Inferior parietal cortex (tissue), 1 donor: Measurements from ENCODE around the gene SULT4A1.

ENCODE experiments used
- DNase-seq: peaks from one replicate; pipeline ENCODE4 v3.0.0-alpha.2; 2016; ENCODE audit errors: extremely low spot score

The SULT4A1 gene

DNA sequence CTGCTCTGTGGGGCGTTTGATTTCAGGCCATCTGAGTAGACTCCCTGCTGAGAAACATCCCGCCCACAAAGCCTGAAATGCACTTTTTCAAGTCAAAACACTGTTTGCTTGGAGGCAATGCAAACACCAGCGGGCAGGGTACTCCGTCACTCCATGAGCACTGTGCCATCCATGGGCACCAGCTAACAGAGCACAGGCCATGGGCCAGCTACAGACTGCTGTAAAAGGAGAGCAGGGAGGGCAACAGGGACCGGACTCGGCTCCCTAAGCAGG lies 33.7 kb downstream of the SULT4A1 start:
- DNase-seq: no peak

DNA sequence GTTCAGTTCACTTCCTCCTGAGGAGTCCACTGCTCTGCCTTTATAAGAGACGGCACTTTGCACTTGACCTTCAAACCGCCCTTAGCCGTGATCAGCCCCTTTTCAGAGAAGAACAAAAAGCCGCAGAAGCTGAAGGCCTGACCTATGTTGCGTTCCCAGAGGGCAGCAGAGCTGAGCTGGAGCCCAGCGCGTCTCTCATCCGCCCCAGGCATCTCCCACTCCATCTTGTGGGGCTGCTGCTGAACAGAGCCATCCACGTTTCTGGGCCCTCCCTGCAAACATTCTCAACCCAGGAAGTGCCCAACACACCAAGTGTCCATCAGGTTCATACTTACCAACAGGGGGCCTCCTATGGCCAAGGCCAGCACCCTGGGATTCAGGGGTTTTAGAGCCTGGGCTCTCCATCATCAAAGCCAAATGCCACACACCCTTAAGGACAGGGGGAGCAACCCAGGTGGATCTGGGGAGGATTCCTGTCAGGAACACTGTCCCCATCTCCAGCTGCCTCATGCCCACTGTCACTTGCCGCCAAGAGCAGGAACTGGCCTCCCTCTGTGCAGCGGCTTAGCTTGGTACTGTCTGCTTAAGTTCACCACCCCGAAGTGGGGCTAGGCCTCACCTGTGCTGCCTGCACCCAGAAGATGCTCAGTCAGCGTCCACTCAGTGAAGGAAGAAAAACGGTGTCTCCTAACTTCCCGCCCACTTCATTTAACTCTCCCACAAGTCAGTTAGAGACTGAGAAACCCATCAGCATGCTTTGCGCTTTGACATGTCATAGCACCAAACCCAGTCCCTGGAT lies 34.2 kb downstream of the SULT4A1 start:
- DNase-seq: no peak

DNA sequence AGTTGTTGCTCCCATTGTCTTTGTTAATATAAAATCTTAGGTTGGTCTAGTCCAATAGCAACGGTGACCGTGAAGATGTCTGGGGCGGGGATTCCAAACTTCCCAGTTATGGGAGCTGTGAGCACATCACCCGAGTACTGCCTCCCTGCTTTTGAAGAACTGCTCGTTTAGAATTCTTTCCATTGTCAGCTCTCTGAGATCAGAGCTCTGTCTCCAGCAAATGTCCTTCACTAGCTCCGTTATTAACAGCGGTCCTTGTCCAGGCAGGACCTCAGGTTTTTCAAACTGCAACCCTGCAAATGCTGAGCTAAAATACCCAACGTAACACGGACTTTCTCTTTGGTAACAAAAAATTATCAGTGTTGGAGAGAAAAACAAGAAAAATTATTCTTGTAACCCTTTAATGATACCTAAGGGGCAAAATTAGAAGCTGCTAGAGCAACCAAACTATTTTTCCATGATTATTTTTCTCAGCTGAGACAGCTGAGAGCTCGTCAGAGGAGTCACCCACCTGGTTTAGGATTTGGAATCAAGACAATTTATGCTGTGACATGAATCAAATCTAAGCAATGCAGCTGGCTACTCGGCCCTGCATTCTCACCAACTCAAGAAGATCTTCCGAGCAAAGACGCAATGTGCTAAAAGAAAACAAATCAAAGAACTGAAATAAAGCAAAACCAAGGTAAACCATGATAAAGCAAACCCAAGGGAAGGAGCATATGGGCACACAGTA lies 35.1 kb downstream of the SULT4A1 start:
- DNase-seq: no peak

DNA sequence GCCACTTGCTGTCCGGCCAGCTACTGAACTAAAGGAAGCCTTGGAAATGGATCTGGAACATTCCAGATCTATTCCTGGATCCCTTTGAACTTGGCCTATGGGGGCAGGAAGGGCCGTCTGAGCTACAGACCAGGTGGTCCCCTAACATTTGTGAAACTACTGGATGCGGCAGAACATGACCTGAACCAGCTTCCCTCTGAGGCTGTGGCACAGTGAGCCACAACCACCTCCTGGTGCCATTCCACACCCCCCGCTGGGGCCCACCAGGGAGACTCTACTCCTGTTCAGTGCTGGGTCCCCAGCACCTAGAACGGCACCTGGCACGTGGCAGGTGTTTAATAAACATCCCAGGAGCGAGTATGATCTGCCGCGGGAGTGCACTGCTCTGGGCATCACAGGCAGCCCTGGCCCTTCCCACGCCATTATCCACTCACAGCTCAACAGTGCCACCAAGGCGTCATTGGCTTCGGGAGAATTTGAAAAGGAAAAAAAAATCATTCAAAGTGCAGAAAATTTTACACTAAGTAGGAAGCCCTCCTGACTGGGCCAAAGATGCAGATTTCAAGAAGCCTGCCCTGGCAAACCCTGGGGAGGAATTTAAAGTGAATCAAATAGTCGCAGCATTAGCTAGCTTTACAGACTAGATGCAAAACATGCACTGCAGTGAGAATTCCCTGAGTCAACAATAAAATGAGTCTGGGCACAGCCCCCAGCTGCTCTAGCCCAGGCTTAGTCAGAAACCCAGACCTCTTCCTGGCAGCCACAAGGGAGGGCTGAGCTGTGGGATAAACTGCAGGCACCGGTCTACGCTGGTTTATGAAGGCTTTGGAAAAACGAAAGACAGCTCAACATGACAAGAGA lies 35.9 kb downstream of the SULT4A1 start:
- DNase-seq: no peak

DNA sequence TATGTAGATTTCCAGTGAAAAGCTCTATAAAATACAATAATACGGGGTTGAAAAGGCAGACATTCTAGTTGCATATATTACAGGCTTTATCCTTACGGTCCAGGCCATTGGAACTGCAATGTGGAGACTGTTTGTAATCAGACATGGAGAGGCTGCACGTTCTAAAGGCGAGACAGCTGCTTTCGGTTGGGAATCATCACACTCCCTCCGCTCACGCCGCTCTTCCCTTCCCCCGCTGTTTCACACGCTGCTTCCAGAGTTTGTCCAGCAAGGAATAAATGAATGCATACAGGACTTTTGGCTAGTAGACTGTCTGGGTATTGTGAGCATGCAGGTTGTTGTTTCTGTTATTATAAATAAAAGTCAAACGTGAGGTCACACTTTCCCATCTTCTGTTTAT lies 36.7 kb downstream of the SULT4A1 start:
- DNase-seq: no peak

DNA sequence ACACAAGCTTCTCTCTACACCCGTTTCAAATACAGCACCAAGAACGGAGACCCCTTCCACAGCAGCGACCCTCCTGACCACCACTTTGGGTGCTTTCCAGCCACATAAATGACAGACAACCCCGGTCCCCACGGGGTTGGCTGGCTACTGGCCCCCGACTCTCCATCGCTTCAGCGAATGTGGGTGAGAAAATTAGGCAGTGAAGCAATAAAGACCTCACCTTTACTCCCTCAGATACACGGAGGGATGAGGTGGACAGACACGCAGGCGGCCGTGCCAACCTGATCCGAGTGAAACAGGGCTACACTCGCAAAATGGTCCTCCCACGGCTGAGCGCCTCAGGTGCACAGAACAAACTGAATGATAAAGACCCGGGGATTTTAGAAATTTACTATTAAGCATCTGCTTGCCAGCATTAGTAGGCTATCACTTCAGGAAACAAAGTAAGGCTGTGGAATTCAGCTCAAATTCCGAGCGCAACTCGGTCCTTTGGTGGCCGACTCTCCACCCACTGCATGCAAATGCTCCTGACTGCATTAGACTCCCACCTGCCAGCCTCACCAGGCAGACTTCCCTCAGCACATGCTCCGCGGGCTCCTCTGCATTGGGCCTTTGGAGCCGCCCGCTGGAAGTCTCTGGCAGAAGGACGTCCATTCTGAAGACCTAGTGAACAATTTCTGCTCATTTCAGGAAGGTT lies 37.4 kb downstream of the SULT4A1 start:
- no peak for DNase-seq

DNA sequence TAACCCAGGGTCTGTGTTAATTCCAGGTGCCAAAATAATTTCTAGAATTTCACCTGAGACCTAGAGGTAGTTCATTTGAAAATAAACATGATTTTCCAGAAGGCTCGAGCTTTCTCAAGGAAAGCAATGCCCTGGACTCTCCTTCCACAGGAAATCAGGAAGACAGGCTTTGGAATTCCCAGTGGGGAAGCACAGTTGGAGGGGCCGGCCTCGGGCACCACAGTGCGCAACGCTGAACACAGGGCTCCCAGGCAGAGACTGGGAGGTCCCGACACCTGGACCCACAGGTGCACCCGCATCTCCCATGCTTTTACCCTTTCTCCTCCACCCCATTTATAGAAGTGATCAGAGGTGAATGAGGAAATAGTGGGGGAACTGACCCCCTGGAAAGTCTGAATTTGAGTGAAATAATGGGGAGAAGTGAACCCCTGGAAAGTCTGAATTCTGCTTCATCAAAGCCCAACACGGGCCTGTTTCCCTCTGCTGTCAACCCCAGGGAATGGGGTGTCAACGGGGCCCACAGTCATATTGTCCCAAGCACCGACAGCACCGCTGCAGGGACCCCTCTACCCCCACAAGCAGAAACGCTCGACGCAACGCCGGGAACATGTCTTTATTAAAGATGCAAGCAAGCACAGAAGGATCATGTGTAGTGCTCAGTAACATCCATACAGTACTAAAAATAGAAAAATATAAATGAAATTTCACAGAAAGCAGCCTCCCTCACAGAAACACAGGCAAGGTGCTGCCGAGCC lies 38.2 kb downstream of the SULT4A1 start:
- DNase-seq: no peak

DNA sequence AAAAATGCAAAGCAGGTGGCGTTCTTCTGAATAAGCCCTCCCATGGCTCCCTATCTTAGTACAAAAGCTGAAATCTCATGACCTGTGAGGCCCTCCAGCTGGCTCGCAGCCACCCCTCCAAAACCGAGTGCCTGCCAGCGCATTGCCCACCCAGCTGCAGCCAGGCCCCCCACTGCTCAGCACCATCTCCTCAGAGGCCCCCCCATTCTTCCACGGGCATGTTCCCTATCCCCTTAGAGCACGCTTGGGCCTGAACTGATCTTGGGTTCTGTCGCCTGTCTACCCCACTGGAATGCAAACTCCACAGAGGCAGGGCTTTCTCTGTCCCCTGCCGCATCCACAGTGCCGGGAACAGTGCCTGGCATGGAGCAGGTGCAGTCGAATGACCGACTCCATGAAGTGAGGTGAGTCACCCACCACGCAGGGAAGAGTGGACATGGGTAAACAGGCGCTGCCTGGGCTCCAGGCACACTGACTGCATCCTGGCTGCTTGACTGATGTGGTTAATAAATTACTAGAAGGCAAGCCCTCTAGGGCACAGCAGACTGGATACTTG lies 38.9 kb downstream of the SULT4A1 start:
- DNase-seq: no peak

DNA sequence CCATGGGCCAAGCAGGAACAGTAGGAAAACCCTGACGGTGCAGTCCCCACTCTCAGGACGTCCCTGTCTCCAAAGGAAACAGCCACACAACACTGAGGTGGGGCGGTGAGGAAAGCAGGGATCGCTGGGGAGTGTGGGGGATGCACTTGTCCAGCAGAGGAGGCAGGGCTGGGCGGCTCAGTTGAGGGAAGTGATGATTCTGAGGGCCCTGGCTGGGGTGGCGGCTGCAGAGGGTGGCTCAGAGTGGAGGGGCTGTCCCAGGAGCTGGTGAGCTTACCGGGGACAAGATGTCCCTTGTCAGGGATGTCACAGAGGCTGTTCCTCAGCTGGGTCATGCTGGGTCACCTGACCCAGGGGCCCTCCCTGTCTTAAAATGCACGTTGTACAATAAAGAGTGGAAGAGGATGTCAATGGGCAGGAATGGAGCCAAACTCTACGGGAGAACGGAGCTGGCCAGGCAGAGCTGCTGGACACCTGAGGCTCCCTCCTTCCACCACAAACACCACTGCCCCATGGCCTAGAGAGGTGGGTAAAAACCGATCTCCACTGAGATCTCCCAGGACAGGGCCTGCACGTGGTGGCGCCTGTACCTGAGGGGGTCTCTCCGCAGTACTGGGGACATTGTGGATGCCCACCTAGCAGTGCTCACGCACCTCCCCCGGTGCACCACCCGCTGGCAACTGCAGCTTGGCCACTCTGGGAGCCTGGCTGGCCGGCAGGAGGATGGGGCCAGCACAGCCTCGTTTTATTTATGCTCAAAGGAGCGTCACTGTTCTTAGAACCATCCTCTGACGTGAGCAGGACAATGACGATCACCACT lies 40.5 kb downstream of the SULT4A1 start:
- DNase-seq: no peak

DNA sequence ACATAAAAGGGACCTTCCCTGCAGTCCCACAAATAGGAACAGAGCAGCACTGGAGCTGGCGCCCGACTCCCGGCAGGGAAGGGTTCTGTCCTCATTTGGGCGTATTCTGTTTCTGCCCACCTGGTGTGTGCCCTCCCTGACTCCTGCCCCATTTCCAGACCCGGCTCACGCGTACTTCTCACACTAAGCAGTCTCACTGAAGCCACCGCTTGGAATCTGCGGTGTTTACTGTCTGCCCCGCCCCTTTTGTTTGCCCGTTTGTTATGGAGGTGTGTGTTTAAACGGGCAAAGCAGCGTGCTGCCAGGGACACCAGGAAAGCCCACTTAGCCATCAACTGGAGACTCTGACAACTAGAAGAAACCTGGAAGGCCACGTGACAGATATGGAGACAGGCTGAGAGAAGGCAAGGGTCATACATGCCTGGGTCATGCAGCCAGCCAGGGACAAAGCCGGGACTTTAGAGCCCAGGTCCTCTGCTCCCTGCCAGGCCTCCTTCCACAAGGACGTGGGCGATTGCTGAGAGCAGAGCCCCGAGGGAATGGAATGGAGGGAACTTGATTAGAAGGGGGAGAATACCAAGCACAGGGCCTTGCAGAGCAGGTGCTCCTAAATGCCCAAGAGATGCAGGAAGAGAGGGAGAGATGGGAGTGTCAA lies 41.5 kb downstream of the SULT4A1 start:
- DNase-seq: no peak

DNA sequence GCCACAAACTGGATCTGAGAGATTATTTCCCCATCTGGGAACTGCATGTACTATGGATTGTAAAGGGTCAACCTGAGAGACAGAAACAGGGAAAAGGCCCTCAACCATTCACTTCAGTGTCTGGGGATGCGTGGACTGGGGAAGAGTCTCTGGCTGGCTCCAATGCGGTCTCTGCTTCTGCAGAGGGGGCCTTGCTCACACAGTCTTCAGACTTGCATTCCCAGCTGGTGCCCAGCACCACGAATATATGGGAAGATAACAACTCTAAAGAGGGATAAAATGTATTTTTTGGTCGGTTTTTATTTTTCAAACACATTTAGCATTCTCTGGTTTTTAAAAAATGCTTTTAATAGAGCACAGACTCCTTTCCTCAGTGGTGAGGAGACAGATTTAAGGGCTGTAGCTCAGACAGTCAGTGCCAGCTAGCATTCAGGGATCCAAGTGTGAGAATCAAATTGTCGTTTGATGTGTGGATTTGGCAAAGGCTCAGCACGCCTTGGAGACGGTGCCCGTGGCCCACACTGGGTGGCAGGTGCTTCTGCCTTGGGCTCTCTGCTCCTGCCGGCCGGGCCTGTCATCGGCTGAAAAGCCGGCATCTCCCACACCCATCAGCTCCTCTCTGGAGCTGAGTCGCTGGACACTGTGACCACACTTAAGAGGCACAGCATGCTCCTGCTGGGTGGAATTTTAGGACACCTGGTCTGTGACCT lies 42.2 kb downstream of the SULT4A1 start:
- DNase-seq: no peak

DNA sequence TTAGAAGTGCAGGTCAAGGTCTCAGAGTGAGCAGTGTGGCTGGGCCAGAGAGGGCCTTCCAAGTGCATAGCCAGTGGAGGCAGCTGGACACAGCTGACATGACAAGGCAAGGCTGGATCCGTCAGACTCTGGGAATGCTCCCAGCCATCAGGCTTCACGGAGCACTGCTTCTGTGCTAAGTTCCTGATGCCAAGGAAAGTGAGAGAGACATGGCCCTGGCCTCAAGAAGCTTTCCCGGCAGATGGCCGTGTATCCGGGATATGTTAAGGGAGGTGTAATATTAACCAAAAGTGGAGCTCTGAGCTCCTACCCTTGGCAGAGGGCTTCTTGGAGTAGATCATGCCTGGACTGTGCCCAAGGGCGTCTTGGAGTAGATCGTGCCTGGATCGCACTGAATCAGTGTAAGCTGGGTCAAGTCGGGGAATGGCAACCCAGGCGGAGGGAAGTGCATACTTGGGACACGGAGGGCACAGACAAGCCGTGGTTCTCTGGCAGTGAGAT lies 42.8 kb downstream of the SULT4A1 start:
- DNase-seq: no peak

DNA sequence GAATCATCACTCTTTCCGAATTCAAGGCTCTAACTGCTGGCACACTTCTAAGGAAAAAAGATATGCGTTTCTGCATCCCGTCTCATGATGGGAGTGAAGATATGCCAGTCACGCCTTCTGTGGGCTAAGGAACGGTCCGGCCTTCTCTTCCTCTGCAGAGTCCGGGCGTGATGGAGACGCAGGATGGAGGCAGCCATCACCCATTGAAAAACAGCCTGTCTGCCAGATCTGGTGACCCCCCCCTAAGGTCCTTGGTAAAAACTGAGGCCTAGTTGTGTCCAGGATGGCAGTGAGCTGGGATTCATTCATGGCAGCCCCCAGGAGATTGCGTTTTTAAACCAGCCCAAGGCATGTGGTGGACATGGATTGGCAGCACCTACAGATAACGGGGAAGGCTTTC lies 43.3 kb downstream of the SULT4A1 start:
- no peak for DNase-seq

DNA sequence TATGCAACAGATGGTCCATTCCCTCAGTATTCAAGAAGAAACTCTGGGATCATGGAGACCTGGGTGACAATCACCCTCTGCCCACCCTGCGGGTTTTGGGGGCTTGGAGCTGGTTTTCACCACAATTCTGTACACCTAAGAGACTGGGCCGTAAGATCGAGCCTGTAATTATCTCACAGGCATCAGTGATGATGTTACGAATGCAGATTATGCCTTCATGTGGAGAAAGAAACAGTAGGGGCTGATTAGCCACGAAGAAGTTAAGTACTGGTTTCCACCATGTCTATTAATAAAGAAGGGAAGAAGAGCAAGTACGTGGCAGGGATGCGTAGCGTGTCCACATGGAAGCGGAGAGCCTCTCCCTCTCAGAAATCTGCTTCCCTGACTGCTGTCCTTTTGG lies 44.9 kb downstream of the SULT4A1 start:
- DNase-seq: no peak

DNA sequence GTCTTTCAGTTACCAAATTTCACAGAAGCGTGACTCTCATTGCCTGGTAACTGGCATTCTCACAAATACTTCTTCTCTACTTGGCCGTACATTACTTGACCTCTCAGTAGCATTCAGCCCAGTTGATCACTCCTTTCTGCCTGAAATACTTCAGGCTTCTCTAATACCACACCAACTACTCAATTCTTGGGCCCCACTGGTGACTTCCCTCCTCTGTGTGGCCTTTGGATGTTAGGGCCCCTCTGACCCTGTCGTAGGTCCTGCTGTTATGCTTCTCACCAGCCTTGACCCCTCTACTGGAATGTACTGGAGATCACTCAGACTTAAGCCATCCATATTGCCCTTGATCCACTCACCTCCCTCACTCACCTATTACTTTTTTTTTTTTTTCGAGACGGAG lies 48.0 kb downstream of the SULT4A1 start:
- DNase-seq: no peak

DNA sequence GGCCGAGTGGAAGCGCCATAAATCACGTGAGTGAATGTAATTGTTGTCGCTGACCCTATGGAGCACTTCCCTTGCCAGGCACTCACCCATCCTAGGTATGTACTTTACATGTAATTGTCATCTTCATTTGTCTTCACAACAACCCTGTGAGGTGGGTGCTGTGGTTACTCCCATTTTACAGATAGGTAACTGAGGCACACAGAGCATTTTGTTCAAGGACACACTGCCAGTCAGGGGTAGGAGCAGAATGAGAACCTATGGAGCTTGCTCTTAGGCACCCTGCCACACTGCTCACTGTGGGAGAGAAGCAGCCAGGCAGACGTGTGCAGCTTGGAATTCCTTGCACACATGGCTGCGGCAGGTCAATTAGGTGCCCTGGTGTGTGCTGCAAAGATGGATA lies 49.4 kb downstream of the SULT4A1 start:
- no peak for DNase-seq

DNA sequence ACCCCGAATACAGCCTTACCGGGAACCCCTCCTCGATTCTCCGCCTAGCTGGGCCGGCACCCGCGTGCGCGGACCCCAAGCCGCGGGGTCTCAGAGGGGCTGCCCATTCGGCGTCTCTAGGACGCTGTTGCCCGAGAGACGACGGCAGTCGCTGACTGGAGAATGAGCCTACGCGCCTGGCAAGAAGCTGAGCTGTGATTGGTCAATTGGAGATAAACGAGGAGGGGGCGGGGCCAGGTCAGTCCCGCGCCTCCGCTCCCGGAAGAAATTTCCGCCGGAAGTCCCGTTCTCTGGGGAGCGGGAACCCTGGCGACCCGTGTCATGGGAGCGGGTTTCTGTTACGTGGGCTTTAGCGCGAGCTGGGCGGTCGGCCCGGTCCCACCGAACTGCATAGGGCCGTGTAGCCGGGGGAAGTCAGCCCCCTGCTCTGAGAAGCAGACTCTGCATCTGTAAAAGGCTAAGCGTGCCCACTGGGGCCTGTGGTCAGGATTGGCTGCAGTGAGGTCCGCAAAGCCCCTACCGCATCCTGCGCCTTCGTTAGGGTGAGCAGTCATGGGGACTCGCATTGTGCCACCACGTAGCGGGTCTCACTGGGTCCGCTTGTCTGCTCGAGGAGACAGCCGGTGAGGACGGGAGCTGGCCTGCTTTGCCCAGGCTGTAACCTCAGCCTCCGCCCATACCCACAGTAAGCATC lies 50.0 kb downstream of the SULT4A1 start, which contains the start of gene EFCAB6:
TSS of gene EFCAB6 (minus strand) at position 157 of the 694 bp plus-strand sequence. CDS start 29,987 bp downstream, outside the sequence.
- peak; percentile 93 for DNase-seq

DNA sequence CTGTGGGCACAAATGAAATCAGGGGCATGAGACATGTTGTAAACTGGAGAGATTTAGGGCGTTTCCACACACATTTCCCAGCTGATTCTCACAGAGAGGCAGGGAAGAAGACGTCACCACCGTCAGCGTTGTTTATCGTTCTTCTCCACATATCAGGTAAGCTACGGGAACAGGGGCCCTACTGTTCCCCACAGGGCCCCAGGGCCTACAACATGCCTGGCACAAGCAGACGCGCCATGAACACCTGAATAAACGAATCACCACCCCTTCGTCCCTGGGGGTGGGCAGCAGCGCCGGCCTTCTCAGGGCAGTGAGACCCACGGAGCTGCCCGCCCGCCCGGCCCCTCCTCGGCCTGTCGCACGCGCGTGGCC lies 50.5 kb downstream of the SULT4A1 start:
- DNase-seq: no peak
